ENCODE data around the gene MTMR12. TPM values are rescaled to one million over a fixed set of nuclear protein-coding genes. Genes with fewer than 3 reads are reported as not detected.

Gene MTMR12
- total and polyA plus RNA-seq, 10 of the 15 experiments (the other 5 are each of a cell fraction or from before 2014, with no cell fraction given), result 5.0 to 22.9 (median 16.3) TPM

DNA sequence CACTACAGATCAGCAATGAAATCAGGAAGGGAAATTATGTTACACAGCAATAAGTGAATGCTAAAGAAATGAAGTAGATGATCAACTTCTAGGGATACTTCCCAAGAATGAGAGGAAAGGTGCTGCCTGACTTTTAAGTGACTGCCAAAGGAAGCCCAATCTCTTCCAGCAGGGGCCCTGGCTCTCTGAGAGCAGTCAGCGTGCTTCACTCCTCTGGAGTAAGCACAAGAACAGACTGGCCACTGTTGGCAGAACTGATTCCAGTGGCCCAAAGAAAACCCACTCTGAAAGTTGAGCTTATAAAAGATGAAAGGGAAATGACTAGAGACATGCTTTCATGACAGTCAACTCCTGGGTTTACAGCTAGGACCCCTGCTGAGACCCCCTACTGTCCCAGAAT, 41.8 kb downstream of the MTMR12 start (continued):
- TF ChIP-seq, protein P1, sequence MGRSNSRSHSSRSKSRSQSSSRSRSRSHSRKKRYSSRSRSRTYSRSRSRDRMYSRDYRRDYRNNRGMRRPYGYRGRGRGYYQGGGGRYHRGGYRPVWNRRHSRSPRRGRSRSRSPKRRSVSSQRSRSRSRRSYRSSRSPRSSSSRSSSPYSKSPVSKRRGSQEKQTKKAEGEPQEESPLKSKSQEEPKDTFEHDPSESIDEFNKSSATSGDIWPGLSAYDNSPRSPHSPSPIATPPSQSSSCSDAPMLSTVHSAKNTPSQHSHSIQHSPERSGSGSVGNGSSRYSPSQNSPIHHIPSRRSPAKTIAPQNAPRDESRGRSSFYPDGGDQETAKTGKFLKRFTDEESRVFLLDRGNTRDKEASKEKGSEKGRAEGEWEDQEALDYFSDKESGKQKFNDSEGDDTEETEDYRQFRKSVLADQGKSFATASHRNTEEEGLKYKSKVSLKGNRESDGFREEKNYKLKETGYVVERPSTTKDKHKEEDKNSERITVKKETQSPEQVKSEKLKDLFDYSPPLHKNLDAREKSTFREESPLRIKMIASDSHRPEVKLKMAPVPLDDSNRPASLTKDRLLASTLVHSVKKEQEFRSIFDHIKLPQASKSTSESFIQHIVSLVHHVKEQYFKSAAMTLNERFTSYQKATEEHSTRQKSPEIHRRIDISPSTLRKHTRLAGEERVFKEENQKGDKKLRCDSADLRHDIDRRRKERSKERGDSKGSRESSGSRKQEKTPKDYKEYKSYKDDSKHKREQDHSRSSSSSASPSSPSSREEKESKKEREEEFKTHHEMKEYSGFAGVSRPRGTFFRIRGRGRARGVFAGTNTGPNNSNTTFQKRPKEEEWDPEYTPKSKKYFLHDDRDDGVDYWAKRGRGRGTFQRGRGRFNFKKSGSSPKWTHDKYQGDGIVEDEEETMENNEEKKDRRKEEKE (IDR thresholded peaks at IDR 0.05), result no peak

DNA sequence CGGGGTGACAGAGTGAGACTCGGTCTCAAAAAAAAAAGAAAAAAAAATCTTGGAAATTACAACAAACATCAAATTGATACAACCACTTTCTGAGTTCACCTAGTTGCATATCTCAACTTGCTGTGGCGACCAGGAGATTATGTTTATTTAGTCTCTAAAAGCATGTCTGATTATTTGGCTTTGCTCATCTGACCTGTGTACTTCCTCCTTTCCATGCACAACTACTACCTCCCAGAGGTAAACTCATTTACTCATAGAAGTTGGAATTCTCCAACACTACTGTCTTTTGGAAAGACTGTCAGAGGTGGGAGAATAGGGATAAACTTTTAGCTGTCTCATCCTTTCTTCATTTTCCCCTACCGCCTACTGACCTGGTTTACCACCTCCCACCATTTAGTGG, 42.6 kb downstream of the MTMR12 start:
- peaks cover 8 to 19% of the 10 kb centered on the region in 2 experiments for H3K36me3 ChIP-seq (ENCODE audit: control insufficient read depth in 2 of 2, insufficient read depth in 2 of 2, low read length in 1 of 2)
- ATAC-seq, result no peak
- no peaks in the 10 kb centered on the region for H3K27me3 ChIP-seq (replicated peaks in 1 of 2; ENCODE audit: control insufficient read depth in 2 of 2, insufficient read depth in 2 of 2, low read length in 1 of 2)
- H3K9ac ChIP-seq (ENCODE audit: control insufficient read depth, insufficient read depth, low read length), result no peak overlapping the region
- BruUV-seq (replicated peaks), result no TSS peak
- no peak overlapping the region for H2AFZ ChIP-seq (ENCODE audit: control insufficient read depth, low read depth, low read length)
- SMC1A ChIA-PET (ENCODE audit: uncharacterized antibody, unreplicated experiment), result interaction anchor here (0.6 kb wide), 1 partner anchor 124 kb away, joined by 3 read pairs; no protein-coding TSS in a partner anchor
- H4K20me1 ChIP-seq (ENCODE audit: control insufficient read depth, insufficient read depth), result no peaks in the 10 kb centered on the region
- no peak for DNase-seq (ENCODE audit: low read depth, low spot score)
- no peaks in the 10 kb centered on the region for H3K9me3 ChIP-seq (replicated peaks; ENCODE audit: control insufficient read depth, insufficient read depth, low read length)
- no peak overlapping the region for H3K27ac ChIP-seq (ENCODE audit: control insufficient read depth, insufficient read depth)
- POLR2A ChIA-PET, result no interaction called here
- WGBS (ENCODE audit: insufficient coverage, insufficient replicate concordance, low lambda C conversion rate, missing lambda C conversion rate), result 96% methylated on average over 4 of the region's 4 CpGs
- no peaks in the 10 kb centered on the region for H3K4me1 ChIP-seq (ENCODE audit: control insufficient read depth, insufficient read depth, low read length)
- CTCF ChIA-PET, result no interaction called here
- RAD21 ChIA-PET (ENCODE audit: unreplicated experiment), result interaction anchor here (1.2 kb wide), 1 partner anchor 60 kb away, joined by 3 read pairs; no protein-coding TSS in a partner anchor
- H3K79me2 ChIP-seq (ENCODE audit: control insufficient read depth, insufficient read depth, low read length), result no peaks in the 10 kb centered on the region
- FAIRE-seq, result no peak
- no peak overlapping the region for H3K4me2 ChIP-seq (ENCODE audit: control insufficient read depth, insufficient read depth)
- intact Hi-C loops (cut with micrococcal nuclease; ENCODE audit: unreplicated experiment), result no loop called here
- H3K4me3 ChIP-seq, result no peak overlapping the region
- in situ Hi-C loops (cut with MboI), result no loop called here
- TF ChIP-seq TCF12 (IDR thresholded peaks at IDR 0.05; ENCODE audit: low read depth, low read length) (no peak), KLF5 (IDR thresholded peaks at IDR 0.05; ENCODE audit: partially characterized antibody) (no peak), IKZF2 (IDR thresholded peaks at IDR 0.05) (no peak), RCOR1 (conservative IDR thresholded peaks at IDR 0.05; ENCODE audit: low read depth, low read length) (no peak), JUND (IDR thresholded peaks at IDR 0.05; ENCODE audit: low read depth, low read length) (no peak), LARP7 (IDR thresholded peaks at IDR 0.05) (no peak)
- TF ChIP-seq, protein P2, sequence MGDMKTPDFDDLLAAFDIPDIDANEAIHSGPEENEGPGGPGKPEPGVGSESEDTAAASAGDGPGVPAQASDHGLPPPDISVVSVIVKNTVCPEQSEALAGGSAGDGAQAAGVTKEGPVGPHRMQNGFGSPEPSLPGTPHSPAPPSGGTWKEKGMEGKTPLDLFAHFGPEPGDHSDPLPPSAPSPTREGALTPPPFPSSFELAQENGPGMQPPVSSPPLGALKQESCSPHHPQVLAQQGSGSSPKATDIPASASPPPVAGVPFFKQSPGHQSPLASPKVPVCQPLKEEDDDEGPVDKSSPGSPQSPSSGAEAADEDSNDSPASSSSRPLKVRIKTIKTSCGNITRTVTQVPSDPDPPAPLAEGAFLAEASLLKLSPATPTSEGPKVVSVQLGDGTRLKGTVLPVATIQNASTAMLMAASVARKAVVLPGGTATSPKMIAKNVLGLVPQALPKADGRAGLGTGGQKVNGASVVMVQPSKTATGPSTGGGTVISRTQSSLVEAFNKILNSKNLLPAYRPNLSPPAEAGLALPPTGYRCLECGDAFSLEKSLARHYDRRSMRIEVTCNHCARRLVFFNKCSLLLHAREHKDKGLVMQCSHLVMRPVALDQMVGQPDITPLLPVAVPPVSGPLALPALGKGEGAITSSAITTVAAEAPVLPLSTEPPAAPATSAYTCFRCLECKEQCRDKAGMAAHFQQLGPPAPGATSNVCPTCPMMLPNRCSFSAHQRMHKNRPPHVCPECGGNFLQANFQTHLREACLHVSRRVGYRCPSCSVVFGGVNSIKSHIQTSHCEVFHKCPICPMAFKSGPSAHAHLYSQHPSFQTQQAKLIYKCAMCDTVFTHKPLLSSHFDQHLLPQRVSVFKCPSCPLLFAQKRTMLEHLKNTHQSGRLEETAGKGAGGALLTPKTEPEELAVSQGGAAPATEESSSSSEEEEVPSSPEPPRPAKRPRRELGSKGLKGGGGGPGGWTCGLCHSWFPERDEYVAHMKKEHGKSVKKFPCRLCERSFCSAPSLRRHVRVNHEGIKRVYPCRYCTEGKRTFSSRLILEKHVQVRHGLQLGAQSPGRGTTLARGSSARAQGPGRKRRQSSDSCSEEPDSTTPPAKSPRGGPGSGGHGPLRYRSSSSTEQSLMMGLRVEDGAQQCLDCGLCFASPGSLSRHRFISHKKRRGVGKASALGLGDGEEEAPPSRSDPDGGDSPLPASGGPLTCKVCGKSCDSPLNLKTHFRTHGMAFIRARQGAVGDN (IDR thresholded peaks at IDR 0.05), result no peak
- TF ChIP-seq, protein P3, sequence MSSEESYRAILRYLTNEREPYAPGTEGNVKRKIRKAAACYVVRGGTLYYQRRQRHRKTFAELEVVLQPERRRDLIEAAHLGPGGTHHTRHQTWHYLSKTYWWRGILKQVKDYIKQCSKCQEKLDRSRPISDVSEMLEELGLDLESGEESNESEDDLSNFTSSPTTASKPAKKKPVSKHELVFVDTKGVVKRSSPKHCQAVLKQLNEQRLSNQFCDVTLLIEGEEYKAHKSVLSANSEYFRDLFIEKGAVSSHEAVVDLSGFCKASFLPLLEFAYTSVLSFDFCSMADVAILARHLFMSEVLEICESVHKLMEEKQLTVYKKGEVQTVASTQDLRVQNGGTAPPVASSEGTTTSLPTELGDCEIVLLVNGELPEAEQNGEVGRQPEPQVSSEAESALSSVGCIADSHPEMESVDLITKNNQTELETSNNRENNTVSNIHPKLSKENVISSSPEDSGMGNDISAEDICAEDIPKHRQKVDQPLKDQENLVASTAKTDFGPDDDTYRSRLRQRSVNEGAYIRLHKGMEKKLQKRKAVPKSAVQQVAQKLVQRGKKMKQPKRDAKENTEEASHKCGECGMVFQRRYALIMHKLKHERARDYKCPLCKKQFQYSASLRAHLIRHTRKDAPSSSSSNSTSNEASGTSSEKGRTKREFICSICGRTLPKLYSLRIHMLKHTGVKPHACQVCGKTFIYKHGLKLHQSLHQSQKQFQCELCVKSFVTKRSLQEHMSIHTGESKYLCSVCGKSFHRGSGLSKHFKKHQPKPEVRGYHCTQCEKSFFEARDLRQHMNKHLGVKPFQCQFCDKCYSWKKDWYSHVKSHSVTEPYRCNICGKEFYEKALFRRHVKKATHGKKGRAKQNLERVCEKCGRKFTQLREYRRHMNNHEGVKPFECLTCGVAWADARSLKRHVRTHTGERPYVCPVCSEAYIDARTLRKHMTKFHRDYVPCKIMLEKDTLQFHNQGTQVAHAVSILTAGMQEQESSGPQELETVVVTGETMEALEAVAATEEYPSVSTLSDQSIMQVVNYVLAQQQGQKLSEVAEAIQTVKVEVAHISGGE (CRISPR knock-in tag; IDR thresholded peaks at IDR 0.05), result no peak
- TF ChIP-seq, protein P4, sequence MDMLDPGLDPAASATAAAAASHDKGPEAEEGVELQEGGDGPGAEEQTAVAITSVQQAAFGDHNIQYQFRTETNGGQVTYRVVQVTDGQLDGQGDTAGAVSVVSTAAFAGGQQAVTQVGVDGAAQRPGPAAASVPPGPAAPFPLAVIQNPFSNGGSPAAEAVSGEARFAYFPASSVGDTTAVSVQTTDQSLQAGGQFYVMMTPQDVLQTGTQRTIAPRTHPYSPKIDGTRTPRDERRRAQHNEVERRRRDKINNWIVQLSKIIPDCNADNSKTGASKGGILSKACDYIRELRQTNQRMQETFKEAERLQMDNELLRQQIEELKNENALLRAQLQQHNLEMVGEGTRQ (IDR thresholded peaks at IDR 0.05; ENCODE audit: borderline replicate concordance, low read depth, low read length), result no peak
